Activated CD8-positive, alpha-beta memory T cell treated with anti-CD3 and anti-CD28 coated beads, Interleukin-2, amount 50 U/mL, for 24 hours (primary cell): Measurements from ENCODE around the gene PRR14L.

Experiments
- DNase-seq: peaks from one replicate; pipeline ENCODE4 v3.0.0-alpha.2; 2020; ENCODE audit errors: extremely low read depth

The PRR14L gene

GRCh38 chr22:31639436-31640039 lies 110.4 kb downstream of the PRR14L start:
- DNase-seq = no peak

- no peak for DNase-seq
These were observed 111.9 kb downstream of the PRR14L start for GRCh38 chr22:31637891-31638618.

DNA sequence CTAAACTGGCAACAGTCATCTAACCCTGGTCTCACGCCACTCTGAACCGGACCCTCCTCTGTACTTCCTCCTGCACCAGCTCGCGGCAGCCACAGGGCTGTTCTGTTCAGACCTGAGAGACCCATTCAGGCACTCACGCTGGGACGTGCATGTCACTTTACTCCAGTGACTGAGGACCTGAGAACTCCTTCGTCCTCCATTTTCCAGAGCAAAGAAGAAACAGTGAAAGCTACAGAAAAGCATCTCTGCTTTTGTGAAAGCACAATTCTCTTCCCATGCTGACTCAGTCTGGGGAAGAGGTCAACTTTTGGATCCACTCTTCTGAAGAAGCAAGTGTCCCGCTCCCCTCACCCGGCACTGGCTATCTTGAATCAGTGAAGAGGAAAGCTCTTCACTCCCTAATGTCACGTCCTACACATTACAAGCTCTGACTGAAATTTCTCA lies 112.5 kb downstream of the PRR14L start:
- no peak for DNase-seq

GRCh38 chr22:31635638-31636306 lies 114.2 kb downstream of the PRR14L start:
- no peak for DNase-seq

GRCh38 chr22:31631436-31631835 lies 118.5 kb downstream of the PRR14L start:
- DNase-seq = no peak
